GM23338 (cell line): ENCODE measurements around the gene CCNY.

ENCODE experiments used
- CREB1 ChIP-seq: fragments of 250-450 bp; sonication (Bioruptor Pico); IDR thresholded peaks from 2 replicates; pipeline ENCODE4 v1.5.0; 2020; ENCODE audit warnings: low read depth, mild to moderate bottlenecking, moderate library complexity
- CTCF ChIP-seq, 2 experiments: fragments of 200-600 bp in 1 of 2; sonication (generic) in 1 of 2; conservative IDR thresholded peaks; 2 replicates each; pipeline versions ENCODE4 v1.5.1 to v1.6.1; 2016 to 2017; ENCODE audit warnings: antibody characterized with exemption in 2 of 2, low read depth in 2 of 2, mild to moderate bottlenecking in 2 of 2, moderate library complexity in 1 of 2
- ETS1 ChIP-seq: IDR thresholded peaks from 2 replicates; pipeline ENCODE4 v1.6.1; 2016; ENCODE audit warnings: antibody characterized with exemption
- EZH2 ChIP-seq: fragments of 200-600 bp; sonication (generic); IDR thresholded peaks from one replicate; pipeline ENCODE4 v1.8.0; 2017; ENCODE audit warnings: antibody characterized with exemption, mild to moderate bottlenecking, low read depth; ENCODE audit not compliant: unreplicated experiment
- EZH2phosphoT487 ChIP-seq: fragments of 200-600 bp; sonication (generic); IDR thresholded peaks from one replicate; pipeline ENCODE4 v1.8.1; 2018; ENCODE audit warnings: antibody characterized with exemption; ENCODE audit not compliant: unreplicated experiment
- POLR2AphosphoS5 ChIP-seq: IDR thresholded peaks from 2 replicates; pipeline ENCODE4 v1.6.1; 2016; ENCODE audit warnings: antibody characterized with exemption, low read depth
- STAT1 ChIP-seq: IDR thresholded peaks from one replicate; pipeline ENCODE4 v1.6.1; 2016; ENCODE audit warnings: antibody characterized with exemption; ENCODE audit not compliant: unreplicated experiment
- ZNF331 ChIP-seq: fragments of 250-450 bp; sonication (Bioruptor Pico); IDR thresholded peaks from 2 replicates; pipeline ENCODE4 v1.5.0; 2020; ENCODE audit warnings: low read depth, mild to moderate bottlenecking, moderate library complexity

- TF ChIP-seq POLR2AphosphoS5, result no peak
- TF ChIP-seq CTCF (conservative IDR thresholded peaks at IDR 0.05; ENCODE audit: low read depth in 2 of 2), result no peak
- no peak for TF ChIP-seq CREB1 (CRISPR knock-in tag)
- TF ChIP-seq EZH2phosphoT487, result no peak
- TF ChIP-seq EZH2, result no peak
- TF ChIP-seq ZNF331 (CRISPR knock-in tag), result no peak
- TF ChIP-seq ETS1, result no peak
- TF ChIP-seq STAT1, result no peak
Observed at GRCh38 chr10:35453855-35454532, 117.7 kb downstream of the CCNY start.
